Effector CD8-positive, alpha-beta T cell (primary cell): ENCODE results near the gene NALCN.

Experiments used
- DNase-seq: peaks from one replicate; lab custom pipeline; 2025; lab: John Stamatoyannopoulos, UW

Gene NALCN

DNA sequence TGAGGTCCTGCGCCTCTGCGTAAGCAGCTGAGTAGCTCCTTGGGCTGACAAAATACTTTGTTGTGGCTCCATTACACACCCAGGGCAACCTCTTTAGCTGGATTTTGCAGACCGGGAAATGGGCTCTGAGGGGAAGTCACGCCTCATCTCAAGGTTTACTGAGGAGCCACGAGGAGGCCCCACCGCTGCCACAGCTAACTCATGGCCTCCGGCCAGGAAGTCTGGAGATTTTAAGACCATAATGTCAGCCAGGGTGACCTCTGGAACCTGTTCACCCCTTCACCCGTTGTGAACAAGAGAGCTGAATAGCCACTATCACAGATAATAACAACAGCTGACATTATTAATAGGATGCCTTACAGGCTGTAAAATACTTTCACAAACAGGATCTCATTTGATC lies 390.4 kb downstream of the NALCN start:
- no peak for DNase-seq

DNA sequence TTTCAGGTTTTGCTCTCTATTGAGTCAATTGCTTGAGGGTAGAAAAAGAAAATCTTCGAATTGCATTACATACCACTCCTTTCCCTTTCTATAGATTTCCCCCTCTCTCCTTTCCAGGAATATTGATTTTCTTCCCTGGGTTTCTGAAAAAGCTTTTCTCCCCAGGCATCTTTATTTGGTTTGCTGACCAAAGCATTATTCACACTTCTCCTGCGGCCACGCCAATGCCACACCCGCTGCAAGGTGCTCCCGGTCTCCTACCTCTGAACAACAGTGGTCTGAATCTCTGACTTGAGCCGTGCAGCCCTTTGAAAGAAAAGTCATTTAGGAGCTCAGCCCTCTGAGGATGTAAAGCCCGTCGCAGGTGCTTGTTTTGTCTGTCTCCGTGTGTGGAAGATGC lies 390.8 kb downstream of the NALCN start:
- no peak for DNase-seq

GRCh38 chr13:101019126-101019525 lies 397.2 kb downstream of the NALCN start:
- DNase-seq, result no peak

GRCh38 chr13:101018720-101019119 lies 397.6 kb downstream of the NALCN start:
- DNase-seq, result no peak

DNA sequence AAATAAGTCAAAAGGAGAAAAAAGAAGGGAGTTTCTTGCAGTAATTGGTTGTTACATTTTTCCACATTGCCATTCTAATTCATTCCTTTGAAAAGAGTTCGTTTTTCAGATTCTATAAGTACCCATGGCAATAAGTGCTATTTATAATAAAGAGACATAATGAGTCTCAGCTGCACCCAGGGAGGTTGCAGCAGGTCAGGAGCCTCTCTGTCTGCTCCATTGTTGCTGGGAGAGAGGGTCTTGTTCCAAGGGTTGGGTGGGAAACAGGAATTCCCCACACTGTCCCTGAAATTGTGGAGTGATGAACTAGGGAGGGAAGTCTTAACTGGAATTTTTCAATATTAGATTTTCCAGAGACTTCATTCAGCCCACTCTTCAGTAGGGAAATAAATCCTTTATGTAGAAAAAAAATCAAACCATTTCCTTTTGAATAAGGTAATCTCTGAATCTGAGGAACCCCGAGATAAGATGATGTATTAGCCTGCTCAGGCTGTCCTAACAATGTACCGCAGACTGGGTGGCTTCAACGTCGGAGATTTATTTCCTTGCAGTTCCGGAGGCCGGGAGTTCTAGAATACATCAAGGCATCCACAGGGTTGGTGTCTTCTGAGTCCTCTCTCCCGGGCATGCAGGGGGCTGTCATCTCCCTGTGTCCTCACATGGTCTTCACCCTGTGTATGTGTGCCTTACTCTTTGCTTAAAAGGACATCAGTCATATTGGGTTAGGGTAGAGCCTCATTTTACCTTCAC lies 399.0 kb downstream of the NALCN start:
- DNase-seq, result no peak

- no peak for DNase-seq
Observed at GRCh38 chr13:101016475-101016874, 399.8 kb downstream of the NALCN start.

DNA sequence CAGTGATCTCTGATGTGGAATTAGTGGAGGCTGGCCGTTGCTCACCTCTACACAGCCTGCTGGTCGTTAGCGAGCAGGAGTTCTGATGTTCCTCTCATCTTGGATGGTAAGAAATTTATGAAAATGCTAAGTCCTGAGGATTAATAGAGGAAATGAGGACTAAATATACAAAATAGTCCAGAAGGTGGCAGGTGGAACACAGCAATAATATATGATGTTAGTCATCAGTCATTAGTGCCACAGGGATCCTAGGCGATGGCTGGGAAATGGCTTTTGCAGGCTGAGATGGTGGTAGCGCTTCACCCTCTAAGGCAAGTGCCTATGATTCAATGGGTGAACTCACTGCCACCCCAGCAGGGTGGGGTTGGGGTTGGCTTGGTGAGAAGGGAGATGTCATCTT lies 403.1 kb downstream of the NALCN start:
- DNase-seq, result no peak

- no peak for DNase-seq
Observed at GRCh38 chr13:101010100-101010499, 406.2 kb downstream of the NALCN start.

DNA sequence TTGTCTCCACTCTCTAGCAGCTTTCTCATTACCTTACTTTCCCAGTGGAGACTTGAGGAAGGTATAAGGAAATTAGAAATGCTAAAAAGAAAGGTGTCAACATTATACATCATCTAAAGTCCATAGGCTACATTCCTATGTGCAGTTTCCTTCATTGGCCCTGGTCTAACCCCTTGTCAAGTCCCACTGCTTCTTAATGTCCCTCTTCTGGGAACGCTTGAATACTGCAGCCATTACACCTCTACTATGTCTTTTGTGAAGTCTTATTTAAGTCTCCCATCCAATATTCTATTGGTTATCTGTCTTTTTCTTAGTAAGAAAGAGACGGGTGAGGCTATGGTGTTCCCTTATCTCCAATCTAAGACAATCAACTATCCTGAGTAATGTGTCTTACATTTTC lies 409.1 kb downstream of the NALCN start:
- no peak for DNase-seq
